Osteoblast (primary cell): ENCODE results near the gene TRIM52. TPM values are rescaled to one million over a fixed set of nuclear protein-coding genes. Genes with fewer than 3 reads are reported as not detected.

Source experiments
- DNase-seq: peaks from one replicate; pipeline ENCODE4 v3.0.0; 2011; ENCODE audit warnings: low spot score, mixed read lengths; ENCODE audit not compliant: insufficient read length; ENCODE audit errors: missing footprints
- H2AFZ ChIP-seq: 2 replicates; pipeline ENCODE4 v1.6.0; 2011; ENCODE audit warnings: mild to moderate bottlenecking, low read length
- H3K27ac ChIP-seq: 2 replicates; pipeline ENCODE4 v1.5.1; 2011; ENCODE audit warnings: mild to moderate bottlenecking, low read depth, low read length, moderate library complexity
- H3K27me3 ChIP-seq: 2 replicates; pipeline ENCODE4 v1.6.0; 2012; ENCODE audit warnings: mild to moderate bottlenecking, control low read depth, inconsistent platforms, low read length, moderate library complexity; ENCODE audit not compliant: insufficient read depth
- H3K36me3 ChIP-seq: 2 replicates; pipeline ENCODE4 v1.5.1; 2011; ENCODE audit warnings: mild to moderate bottlenecking, low read length, control low read depth, moderate library complexity; ENCODE audit not compliant: insufficient read depth
- H3K4me1 ChIP-seq: 2 replicates; pipeline ENCODE4 v1.5.1; 2011; ENCODE audit warnings: mild to moderate bottlenecking, low read length, control low read depth, moderate library complexity; ENCODE audit not compliant: insufficient read depth
- H3K4me2 ChIP-seq: 2 replicates; pipeline ENCODE4 v1.6.0; 2011; ENCODE audit warnings: mild to moderate bottlenecking, low read length; ENCODE audit not compliant: insufficient read depth
- H3K4me3 ChIP-seq: fragments of 200-600 bp; sonication (generic); 3 replicates; pipeline ENCODE4 v1.5.1; 2012; ENCODE audit warnings: mild to moderate bottlenecking, low read length, inconsistent platforms; ENCODE audit not compliant: insufficient read depth
- H3K79me2 ChIP-seq: 2 replicates; pipeline ENCODE4 v1.6.0; 2012; ENCODE audit warnings: mild to moderate bottlenecking, low read length, control low read depth, inconsistent platforms; ENCODE audit not compliant: insufficient read depth
- H3K9me3 ChIP-seq: 2 replicates; pipeline ENCODE4 v1.5.1; 2011; ENCODE audit warnings: low read depth, low read length, control low read depth
- H4K20me1 ChIP-seq: 2 replicates; pipeline ENCODE4 v1.6.0; 2012; ENCODE audit warnings: mild to moderate bottlenecking, low read length, control low read depth; ENCODE audit not compliant: insufficient read depth
- CTCF ChIP-seq: IDR thresholded peaks from 2 replicates; pipeline ENCODE4 v1.5.1; 2011; ENCODE audit warnings: mild to moderate bottlenecking, low read depth, low read length, moderate library complexity; ENCODE audit errors: extremely low read depth
- total RNA-seq: library from RNA; depleted of rRNA; stranded (reverse); fragments of >200 nt; gene quantifications from 2 replicates; pipeline ENCODE4 v1.2.3, GENCODE V29; 2012

The TRIM52 gene
- total RNA-seq, 1 donor = 7.2 TPM

GRCh38 chr5:181236471-181236870, 24.5 kb downstream of the TRIM52 start:
- peaks cover 7% of the 10 kb centered on the region for H3K4me1 ChIP-seq
- peaks cover 80% of the 10 kb centered on the region for H3K36me3 ChIP-seq
- no peaks in the 10 kb centered on the region for H3K27me3 ChIP-seq
- no peak overlapping the region for H3K4me3 ChIP-seq
- H2AFZ ChIP-seq = no peak overlapping the region
- H4K20me1 ChIP-seq = peaks cover 34% of the 10 kb centered on the region
- DNase-seq = no peak
- TF ChIP-seq CTCF = no peak
- no peaks in the 10 kb centered on the region for H3K9me3 ChIP-seq
- H3K27ac ChIP-seq = no peak overlapping the region
- H3K4me2 ChIP-seq = no peak overlapping the region
- peaks cover 40% of the 10 kb centered on the region for H3K79me2 ChIP-seq

GRCh38 chr5:181235689-181236366, 25.1 kb downstream of the TRIM52 start:
- H3K36me3 ChIP-seq = peaks cover 80% of the 10 kb centered on the region
- H3K79me2 ChIP-seq = peaks cover 34% of the 10 kb centered on the region
- no peak overlapping the region for H3K27ac ChIP-seq
- no peaks in the 10 kb centered on the region for H3K27me3 ChIP-seq
- no peak for DNase-seq
- no peaks in the 10 kb centered on the region for H3K9me3 ChIP-seq
- H3K4me2 ChIP-seq = no peak overlapping the region
- no peak overlapping the region for H2AFZ ChIP-seq
- TF ChIP-seq CTCF = no peak
- no peak overlapping the region for H3K4me3 ChIP-seq
- H4K20me1 ChIP-seq = peaks cover 27% of the 10 kb centered on the region
- peaks cover under 1% of the 10 kb centered on the region for H3K4me1 ChIP-seq

GRCh38 chr5:181235323-181235688, 25.6 kb downstream of the TRIM52 start:
- H3K4me3 ChIP-seq = no peak overlapping the region
- H3K4me1 ChIP-seq = no peaks in the 10 kb centered on the region
- H3K79me2 ChIP-seq = peaks cover 29% of the 10 kb centered on the region
- H3K9me3 ChIP-seq = no peaks in the 10 kb centered on the region
- peaks cover 27% of the 10 kb centered on the region for H4K20me1 ChIP-seq
- no peak overlapping the region for H3K4me2 ChIP-seq
- no peak overlapping the region for H3K27ac ChIP-seq
- no peak for TF ChIP-seq CTCF
- no peak for DNase-seq
- no peak overlapping the region for H2AFZ ChIP-seq
- peaks cover 80% of the 10 kb centered on the region for H3K36me3 ChIP-seq
- H3K27me3 ChIP-seq = no peaks in the 10 kb centered on the region

GRCh38 chr5:181234455-181235306, 26.3 kb downstream of the TRIM52 start:
- H3K4me1 ChIP-seq = no peaks in the 10 kb centered on the region
- H3K27ac ChIP-seq = no peak overlapping the region
- no peak for DNase-seq
- H2AFZ ChIP-seq = no peak overlapping the region
- no peak overlapping the region for H3K4me3 ChIP-seq
- H3K79me2 ChIP-seq = peaks cover 26% of the 10 kb centered on the region
- no peaks in the 10 kb centered on the region for H3K9me3 ChIP-seq
- no peak overlapping the region for H3K4me2 ChIP-seq
- TF ChIP-seq CTCF = no peak
- peaks cover 25% of the 10 kb centered on the region for H4K20me1 ChIP-seq
- H3K27me3 ChIP-seq = no peaks in the 10 kb centered on the region
- H3K36me3 ChIP-seq = peaks cover 75% of the 10 kb centered on the region
